SK-N-MC (cell line): ENCODE results near the gene RPL10A.

ENCODE experiments used
- EZH2 ChIP-seq: fragments of 200-600 bp; sonication (generic); IDR thresholded peaks from one replicate; pipeline ENCODE4 v1.6.1; 2017; ENCODE audit warnings: antibody characterized with exemption
- POLR2AphosphoS5 ChIP-seq: IDR thresholded peaks from 2 replicates; pipeline ENCODE4 v1.6.1; 2012; ENCODE audit warnings: mild to moderate bottlenecking, low read depth, low read length, borderline replicate concordance

DNA sequence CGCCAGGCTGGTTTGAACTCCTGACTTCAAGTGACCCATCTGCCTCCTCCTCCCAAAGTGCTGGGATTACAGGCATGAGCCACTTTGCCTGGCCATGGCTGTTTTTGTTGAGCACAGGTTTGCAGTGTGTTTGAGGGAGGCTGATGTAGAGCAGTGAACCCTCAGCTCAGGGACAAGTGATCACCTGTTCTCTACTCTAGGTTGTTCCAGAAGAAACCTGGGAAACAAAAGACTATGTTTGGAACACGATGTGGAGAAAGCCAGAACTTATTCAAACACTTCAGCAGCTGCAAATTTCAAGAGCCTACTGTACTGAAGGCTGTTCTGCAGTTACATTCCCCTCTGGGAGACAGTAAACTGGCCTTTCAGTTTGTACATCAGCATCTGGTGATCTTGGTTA is 39.8 kb downstream of the RPL10A start:
- TF ChIP-seq EZH2 (no peak), POLR2AphosphoS5 (no peak)
